ENCODE data around the gene SRRM3. TPM values are rescaled to one million over a fixed set of nuclear protein-coding genes. Genes with fewer than 3 reads are reported as not detected.
"Not testable (repeated sequence)": the region's sequence is repeated elsewhere in the genome, so short reads cannot be mapped to it uniquely, and the experiment has no call there.

Gene SRRM3
- polyA plus RNA-seq, 4 donors = 1.0 to 2.3 (median 1.7) TPM

GRCh38 chr7:76260171-76260703 lies 58.5 kb downstream of the SRRM3 start:
- DNase-seq (ENCODE audit: low read depth in 4 of 4, low spot score in 2 of 4) = no peak

- no peak for DNase-seq (ENCODE audit: low read depth in 4 of 4, low spot score in 2 of 4)
Observed at GRCh38 chr7:76261329-76261728, 59.6 kb downstream of the SRRM3 start.

- no peak for DNase-seq (ENCODE audit: low read depth in 4 of 4, low spot score in 2 of 4)
Observed at GRCh38 chr7:76261931-76262330, 60.2 kb downstream of the SRRM3 start.

- DNase-seq (ENCODE audit: low read depth in 4 of 4, low spot score in 2 of 4) = no peak
Observed at GRCh38 chr7:76262683-76263402, 61.1 kb downstream of the SRRM3 start.

- DNase-seq (ENCODE audit: low read depth in 4 of 4, low spot score in 2 of 4) = no peak
Observed at GRCh38 chr7:76265299-76265698, 63.6 kb downstream of the SRRM3 start.

- DNase-seq (ENCODE audit: low read depth in 4 of 4, low spot score in 2 of 4) = no peak
Observed at GRCh38 chr7:76267107-76267893, 65.6 kb downstream of the SRRM3 start.

GRCh38 chr7:76267894-76268183 lies 66.1 kb downstream of the SRRM3 start:
- no peak for DNase-seq (ENCODE audit: low read depth in 4 of 4, low spot score in 2 of 4)

- no peak for DNase-seq (ENCODE audit: low read depth in 4 of 4, low spot score in 2 of 4)
Observed at GRCh38 chr7:76268376-76268775, 66.7 kb downstream of the SRRM3 start.

GRCh38 chr7:76269895-76270294 lies 68.2 kb downstream of the SRRM3 start:
- no peak for DNase-seq (ENCODE audit: low read depth in 4 of 4, low spot score in 2 of 4)

- not testable (repeated sequence) for DNase-seq (ENCODE audit: low read depth in 4 of 4, low spot score in 2 of 4)
Observed at GRCh38 chr7:76271384-76271783, 69.7 kb downstream of the SRRM3 start.

GRCh38 chr7:76272142-76272541 lies 70.4 kb downstream of the SRRM3 start:
- DNase-seq (ENCODE audit: low read depth in 4 of 4, low spot score in 2 of 4) = no peak

- DNase-seq (ENCODE audit: low read depth in 4 of 4, low spot score in 2 of 4) = no peak
Observed at GRCh38 chr7:76272851-76273497, 71.3 kb downstream of the SRRM3 start.

- DNase-seq (ENCODE audit: low read depth in 4 of 4, low spot score in 2 of 4) = no peak
Observed at GRCh38 chr7:76273503-76273902, 71.8 kb downstream of the SRRM3 start.

GRCh38 chr7:76278540-76278939 lies 76.8 kb downstream of the SRRM3 start:
- no peak for DNase-seq (ENCODE audit: low read depth in 4 of 4, low spot score in 2 of 4)

- DNase-seq (ENCODE audit: low read depth in 4 of 4, low spot score in 2 of 4) = no peak
Observed at GRCh38 chr7:76280408-76280807, 78.7 kb downstream of the SRRM3 start.

GRCh38 chr7:76281006-76281705 lies 79.5 kb downstream of the SRRM3 start:
- DNase-seq (ENCODE audit: low read depth in 4 of 4, low spot score in 2 of 4) = no peak

- DNase-seq (ENCODE audit: low read depth in 4 of 4, low spot score in 2 of 4) = no peak
Observed at GRCh38 chr7:76281706-76282343, 80.1 kb downstream of the SRRM3 start.

- DNase-seq (ENCODE audit: low read depth in 4 of 4, low spot score in 2 of 4) = no peak
Observed at GRCh38 chr7:76282344-76283253, 80.9 kb downstream of the SRRM3 start.

All from left renal cortex interstitium (tissue), 4 donors.